Panc1 (cell line): ENCODE measurements around the gene CEP85L.

ENCODE experiments used
- CTCF ChIP-seq: fragments of 450-650 bp; IDR thresholded peaks from 2 replicates; pipeline ENCODE4 v1.5.1; 2017; ENCODE audit warnings: mild to moderate bottlenecking
- POLR2AphosphoS5 ChIP-seq: IDR thresholded peaks from 2 replicates; pipeline ENCODE4 v1.6.1; 2012; ENCODE audit warnings: mild to moderate bottlenecking, low read depth, low read length, moderate library complexity

- TF ChIP-seq CTCF (no peak), POLR2AphosphoS5 (no peak)
Measured at GRCh38 chr6:118562248-118562647, 89.1 kb downstream of the CEP85L start.
